T-helper 1 cell treated with Interleukin-12 subunit alpha and Interleukin-12 subunit beta and Interleukin-4 antibody, amounts not matched to agents 30 μg/mL and 1 μg/mL, for 36 hours (primary cell): ENCODE measurements around the gene EXOC3.
"Not testable (repeated sequence)": the region's sequence is repeated elsewhere in the genome, so short reads cannot be mapped to it uniquely, and the experiment has no call there.

Experiments
- H3K27ac Mint-ChIP-seq: one replicate; pipeline ENCODE4 v1.8.0; 2021; ENCODE audit warnings: mild to moderate bottlenecking, mixed read lengths
- H3K27me3 Mint-ChIP-seq: one replicate; pipeline ENCODE4 v1.8.0; 2021; ENCODE audit warnings: low read depth, mixed read lengths
- H3K36me3 Mint-ChIP-seq: one replicate; pipeline ENCODE4 v1.8.0; 2021; ENCODE audit warnings: low read depth, mixed read lengths
- H3K4me1 Mint-ChIP-seq: one replicate; pipeline ENCODE4 v1.8.0; 2021; ENCODE audit warnings: low read depth, mixed read lengths
- H3K4me3 Mint-ChIP-seq: one replicate; pipeline ENCODE4 v1.8.0; 2021; ENCODE audit warnings: mild to moderate bottlenecking, moderate library complexity, mixed read lengths
- H3K9me3 Mint-ChIP-seq: one replicate; pipeline ENCODE4 v1.8.0; 2021; ENCODE audit warnings: mixed read lengths

EXOC3 gene

DNA sequence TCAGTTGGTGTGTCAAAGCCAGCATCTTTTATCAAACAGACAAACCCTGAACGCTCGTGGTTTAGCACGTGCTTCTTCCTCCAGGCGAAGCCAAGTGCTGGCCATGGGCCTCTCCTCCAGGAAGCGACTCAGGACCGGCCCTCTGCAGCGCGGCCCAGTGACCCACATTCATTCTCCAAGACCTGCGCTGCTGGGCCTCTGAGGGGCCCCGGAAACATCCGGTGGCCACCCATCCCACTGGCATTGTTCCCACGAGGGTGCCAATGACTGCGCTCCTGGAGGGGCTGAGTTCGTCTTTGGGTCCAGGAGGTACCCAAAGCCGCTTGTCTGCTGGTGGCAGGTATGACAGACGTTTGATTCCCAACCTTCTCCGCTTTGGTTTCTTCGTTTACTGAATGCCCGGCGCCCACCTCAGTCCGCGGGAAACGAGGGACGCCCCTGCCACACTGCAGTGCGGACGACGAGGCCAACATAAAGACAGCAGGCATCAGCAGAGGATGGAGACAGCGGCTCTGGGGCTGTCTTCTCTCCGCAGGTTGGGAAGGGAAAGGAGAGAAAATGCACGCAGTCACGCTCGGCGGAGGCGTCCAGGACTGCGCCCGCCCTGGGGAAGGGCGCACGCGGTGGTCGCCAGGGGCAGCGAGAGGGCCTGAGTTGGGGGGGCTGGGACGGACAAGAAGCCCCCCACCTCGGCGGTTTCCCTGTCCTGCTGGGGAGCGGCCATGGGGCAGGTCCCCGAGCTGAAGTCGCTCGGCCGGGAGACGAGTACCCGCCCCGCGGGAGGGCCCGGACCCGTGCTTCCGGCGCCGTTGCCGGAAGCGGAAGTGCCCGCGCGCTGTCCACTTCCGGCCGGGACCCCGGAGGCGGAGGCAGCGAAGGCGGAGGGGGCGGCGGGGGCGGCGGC, at the start of gene EXOC3:
Gene EXOC3, plus strand, starts transcription at position 842 of the 904 bp plus-strand sequence. CDS start 3,030 bp downstream, outside the sequence.
- H3K4me1 Mint-ChIP-seq = peaks cover 31% of the 10 kb centered on the region
- H3K27ac Mint-ChIP-seq = peak within 1 kb of the TSS; percentile 95
- H3K9me3 Mint-ChIP-seq = no peaks in the 10 kb centered on the region
- no peaks in the 10 kb centered on the region for H3K27me3 Mint-ChIP-seq
- peak within 1 kb of the TSS; percentile 98 for H3K4me3 Mint-ChIP-seq
- peaks cover 15% of the 10 kb centered on the region for H3K36me3 Mint-ChIP-seq

DNA sequence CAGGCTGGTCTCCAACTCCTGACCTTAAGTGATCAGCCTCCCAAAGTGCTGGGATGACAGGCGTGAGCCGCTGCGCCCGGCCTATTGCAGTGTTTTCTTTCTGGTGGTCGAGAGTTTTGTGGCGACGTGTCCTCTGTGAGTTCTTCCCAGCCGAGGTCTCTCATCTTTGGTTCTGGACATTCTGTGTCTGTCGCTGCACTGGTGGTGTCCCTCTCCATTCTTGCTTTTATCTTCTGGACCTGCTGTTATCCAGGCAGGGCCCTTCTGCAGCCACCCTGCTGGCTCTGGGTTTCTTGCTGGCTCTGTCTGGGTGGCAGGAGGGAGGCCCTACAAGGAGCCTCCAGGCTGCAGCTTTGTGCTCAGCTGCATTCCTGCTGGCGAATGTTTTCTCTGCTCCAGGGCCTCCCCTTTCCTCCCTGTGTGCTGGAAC, 49.1 kb upstream of the EXOC3 start:
- Mint-ChIP-seq H3K4me3 (peak overlapping the region; percentile 18), H3K36me3 (peaks cover 7% of the 10 kb centered on the region)

DNA sequence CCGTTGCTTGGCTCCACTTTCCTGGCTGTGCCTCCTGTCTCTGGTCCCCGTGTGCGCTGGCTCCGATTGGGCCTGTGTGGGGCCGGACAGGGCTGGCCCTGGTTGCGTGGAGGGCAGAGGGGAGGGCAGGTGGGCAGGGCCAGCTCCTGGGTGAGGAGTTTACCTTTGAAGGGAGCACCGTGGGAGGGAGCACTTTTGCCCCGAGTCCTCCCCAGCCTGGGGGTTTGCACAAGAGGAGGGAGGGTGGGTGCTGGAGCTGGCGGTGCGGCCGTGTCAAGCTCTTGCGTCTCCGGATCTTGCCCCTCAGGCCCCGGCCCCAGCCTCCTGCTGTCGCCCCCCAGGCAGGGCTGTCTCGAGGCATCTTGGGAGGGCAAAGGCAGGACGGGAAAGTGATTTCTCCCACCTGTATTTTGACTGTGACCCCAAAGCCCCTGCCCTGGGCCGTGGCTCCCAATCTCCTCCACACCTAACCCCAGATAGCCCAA, 48.3 kb upstream of the EXOC3 start:
- no peaks in the 10 kb centered on the region for H3K9me3 Mint-ChIP-seq
- no peak overlapping the region for H3K4me3 Mint-ChIP-seq
- H3K36me3 Mint-ChIP-seq = peaks cover 6% of the 10 kb centered on the region
- H3K27ac Mint-ChIP-seq = no peak overlapping the region
- no peaks in the 10 kb centered on the region for H3K27me3 Mint-ChIP-seq
- peaks cover 38% of the 10 kb centered on the region for H3K4me1 Mint-ChIP-seq

More for the DNA sequence above, 49.1 kb upstream of the EXOC3 start:
- no peaks in the 10 kb centered on the region for H3K9me3 Mint-ChIP-seq
- H3K27me3 Mint-ChIP-seq = no peaks in the 10 kb centered on the region
- peaks cover 36% of the 10 kb centered on the region for H3K4me1 Mint-ChIP-seq
- peak overlapping the region; percentile 97 for H3K27ac Mint-ChIP-seq

DNA sequence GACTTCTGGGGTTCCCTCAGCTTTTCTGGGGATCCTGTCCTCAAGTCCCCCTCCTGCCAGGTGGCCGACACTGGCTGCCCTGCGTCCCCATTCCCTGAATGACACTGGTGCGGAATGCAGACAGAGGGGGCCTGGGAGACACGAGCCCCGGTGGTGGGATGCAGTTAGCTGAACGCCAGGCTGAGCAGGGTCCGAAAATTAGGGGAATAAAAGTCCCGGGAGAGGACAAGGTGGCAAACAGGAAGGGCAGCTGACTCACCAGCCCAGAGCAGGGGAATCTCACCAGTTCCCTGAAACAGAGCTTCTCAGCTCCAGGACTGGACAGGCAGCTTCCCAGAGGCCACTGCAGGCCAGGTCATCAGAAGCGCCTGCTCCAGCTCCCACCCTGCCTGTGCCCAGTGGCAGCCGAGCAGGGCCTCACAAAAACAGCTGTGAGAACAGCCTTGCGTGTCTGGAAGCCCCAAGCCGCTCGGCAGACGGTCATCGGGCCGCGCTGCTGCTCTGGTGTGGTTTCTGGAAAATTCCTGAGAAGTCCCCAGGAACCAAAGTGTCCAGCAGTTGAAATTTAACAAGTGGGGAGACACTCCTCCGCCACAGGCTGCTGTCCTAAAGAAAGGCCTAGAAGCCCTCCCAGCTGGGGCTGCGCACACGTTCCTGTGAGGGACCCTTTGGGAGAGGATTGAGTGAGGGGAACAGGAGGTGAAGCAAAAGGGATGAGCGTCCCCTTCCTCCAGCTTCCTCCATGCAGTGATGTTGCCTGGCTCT, 47.6 kb upstream of the EXOC3 start:
- no peaks in the 10 kb centered on the region for H3K9me3 Mint-ChIP-seq
- H3K27ac Mint-ChIP-seq = no peak overlapping the region
- no peaks in the 10 kb centered on the region for H3K27me3 Mint-ChIP-seq
- peaks cover 40% of the 10 kb centered on the region for H3K4me1 Mint-ChIP-seq
- H3K4me3 Mint-ChIP-seq = no peak overlapping the region
- H3K36me3 Mint-ChIP-seq = peaks cover 3% of the 10 kb centered on the region

DNA sequence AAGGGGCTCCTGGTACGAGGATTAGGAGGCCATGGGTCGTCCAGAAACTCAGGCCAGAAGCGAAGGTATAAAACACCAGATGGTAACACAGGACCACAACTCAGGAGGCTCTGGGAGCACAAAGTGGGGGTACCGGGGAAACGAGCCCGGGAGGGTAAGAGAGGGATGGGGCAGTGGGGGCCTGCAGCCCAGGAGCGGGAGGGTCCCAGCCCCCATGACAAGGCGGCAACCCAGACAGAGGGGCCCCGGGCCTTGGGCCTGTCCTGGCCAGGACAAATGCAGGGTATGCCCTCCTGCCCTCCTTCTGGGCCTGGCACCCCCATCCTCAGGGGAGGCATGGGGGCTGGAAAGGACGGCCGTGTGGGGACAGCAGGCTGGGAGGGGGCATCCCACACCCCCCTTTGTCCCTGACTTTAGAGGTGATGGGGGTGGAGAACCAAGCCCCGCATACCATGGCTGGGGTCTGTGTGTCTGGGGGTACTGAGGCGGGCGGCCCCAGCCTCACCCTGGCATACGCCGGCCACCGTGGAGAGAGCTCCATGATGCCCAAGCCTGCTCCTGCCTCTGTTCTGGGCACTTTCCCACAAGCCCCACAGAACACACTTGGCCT, 47.0 kb upstream of the EXOC3 start:
- H3K4me3 Mint-ChIP-seq = no peak overlapping the region
- peaks cover 5% of the 10 kb centered on the region for H3K36me3 Mint-ChIP-seq
- H3K27ac Mint-ChIP-seq = peak overlapping the region; percentile 67
- H3K4me1 Mint-ChIP-seq = peaks cover 36% of the 10 kb centered on the region
- no peaks in the 10 kb centered on the region for H3K27me3 Mint-ChIP-seq
- no peaks in the 10 kb centered on the region for H3K9me3 Mint-ChIP-seq

DNA sequence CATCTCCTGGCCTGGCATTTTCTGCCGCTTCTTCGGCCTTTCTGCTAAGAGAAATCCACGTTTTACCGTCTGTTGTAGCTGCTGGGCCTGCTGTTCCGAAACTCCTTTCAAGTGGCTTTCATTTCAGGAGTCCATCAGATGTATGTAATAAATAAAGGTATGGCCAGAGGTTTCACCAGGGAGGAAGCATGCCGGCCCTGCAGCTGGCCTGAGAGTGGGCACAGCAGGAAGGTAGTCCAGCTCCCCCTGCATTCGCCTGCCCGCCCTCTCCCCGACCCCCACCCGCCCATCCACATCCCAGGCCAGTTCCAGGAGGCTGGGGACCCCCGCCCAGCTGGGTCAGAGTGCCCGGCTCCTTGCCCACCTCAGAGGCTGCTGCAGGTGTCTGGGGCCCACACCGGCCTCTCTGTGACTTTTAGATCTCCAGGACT, 46.4 kb upstream of the EXOC3 start:
- H3K27me3 Mint-ChIP-seq = no peaks in the 10 kb centered on the region

DNA sequence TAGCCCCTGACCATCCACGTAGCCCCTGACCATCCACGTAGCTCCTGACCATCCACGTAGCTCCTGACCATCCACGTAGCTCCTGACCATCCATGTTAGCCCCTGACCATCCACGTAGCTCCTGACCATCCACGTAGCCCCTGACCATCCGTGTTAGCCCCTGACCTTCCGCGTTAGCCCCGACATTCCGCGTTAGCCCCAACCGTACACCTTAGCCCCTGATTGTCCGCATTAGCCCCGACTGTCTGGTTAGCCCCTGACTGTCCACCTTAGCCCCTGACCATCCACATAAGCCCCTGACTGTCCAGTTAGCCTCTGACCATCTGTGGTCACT, 44.9 kb upstream of the EXOC3 start:
- Mint-ChIP-seq H3K36me3 (peaks cover 10% of the 10 kb centered on the region), H3K4me1 (peaks cover 26% of the 10 kb centered on the region)
- not testable (repeated sequence) for H3K27ac Mint-ChIP-seq, H3K4me3 Mint-ChIP-seq, H3K9me3 Mint-ChIP-seq, H3K27me3 Mint-ChIP-seq

More for the DNA sequence above, 46.4 kb upstream of the EXOC3 start:
- Mint-ChIP-seq H3K4me3 (no peak overlapping the region), H3K9me3 (no peaks in the 10 kb centered on the region), H3K4me1 (peaks cover 35% of the 10 kb centered on the region), H3K36me3 (peaks cover 5% of the 10 kb centered on the region), H3K27ac (peak overlapping the region; percentile 67)

DNA sequence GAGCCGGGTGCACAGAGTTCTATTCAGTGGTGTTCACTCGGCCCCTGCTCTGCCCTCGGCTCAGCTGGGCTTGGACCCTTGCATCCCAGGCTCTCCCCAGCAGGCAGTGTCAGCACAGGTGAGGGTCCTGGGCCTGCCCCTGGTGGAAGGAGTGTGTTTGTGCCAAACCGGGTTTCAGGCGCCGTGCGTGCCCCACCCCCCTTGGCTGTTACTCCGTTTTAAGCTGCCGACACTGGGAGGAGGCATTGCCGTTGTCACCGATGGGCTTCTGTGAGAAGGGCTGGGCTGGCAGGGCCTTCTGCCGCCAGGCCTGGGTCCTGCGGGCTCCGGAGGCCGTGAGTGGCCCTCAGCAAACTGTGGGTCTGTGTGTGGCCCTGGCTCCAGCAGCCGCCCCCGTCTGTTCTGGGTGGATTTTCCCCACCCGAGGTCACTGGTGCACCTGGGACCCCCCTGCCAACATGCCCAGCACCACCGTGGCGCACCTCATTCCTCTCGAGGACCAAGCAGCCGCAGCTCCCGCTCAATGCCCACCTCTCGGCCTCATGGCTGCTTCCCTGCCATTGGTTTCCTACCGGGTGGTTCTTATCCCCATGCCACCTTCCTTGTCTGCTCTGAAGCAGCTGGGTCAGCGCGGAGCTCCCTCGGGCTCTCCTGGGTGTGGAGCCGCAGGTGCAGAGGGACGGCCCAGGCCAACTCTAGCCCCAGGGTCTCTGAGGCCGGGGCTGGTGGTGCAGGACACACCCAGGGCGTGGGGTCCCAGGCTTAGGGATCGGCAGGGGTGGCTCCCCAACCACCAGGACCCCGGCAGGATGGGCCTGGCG, 44.3 kb upstream of the EXOC3 start:
- no peaks in the 10 kb centered on the region for H3K27me3 Mint-ChIP-seq
- H3K36me3 Mint-ChIP-seq = peaks cover 10% of the 10 kb centered on the region
- no peak overlapping the region for H3K4me3 Mint-ChIP-seq
- H3K4me1 Mint-ChIP-seq = peaks cover 21% of the 10 kb centered on the region
- no peak overlapping the region for H3K27ac Mint-ChIP-seq
- H3K9me3 Mint-ChIP-seq = no peaks in the 10 kb centered on the region

DNA sequence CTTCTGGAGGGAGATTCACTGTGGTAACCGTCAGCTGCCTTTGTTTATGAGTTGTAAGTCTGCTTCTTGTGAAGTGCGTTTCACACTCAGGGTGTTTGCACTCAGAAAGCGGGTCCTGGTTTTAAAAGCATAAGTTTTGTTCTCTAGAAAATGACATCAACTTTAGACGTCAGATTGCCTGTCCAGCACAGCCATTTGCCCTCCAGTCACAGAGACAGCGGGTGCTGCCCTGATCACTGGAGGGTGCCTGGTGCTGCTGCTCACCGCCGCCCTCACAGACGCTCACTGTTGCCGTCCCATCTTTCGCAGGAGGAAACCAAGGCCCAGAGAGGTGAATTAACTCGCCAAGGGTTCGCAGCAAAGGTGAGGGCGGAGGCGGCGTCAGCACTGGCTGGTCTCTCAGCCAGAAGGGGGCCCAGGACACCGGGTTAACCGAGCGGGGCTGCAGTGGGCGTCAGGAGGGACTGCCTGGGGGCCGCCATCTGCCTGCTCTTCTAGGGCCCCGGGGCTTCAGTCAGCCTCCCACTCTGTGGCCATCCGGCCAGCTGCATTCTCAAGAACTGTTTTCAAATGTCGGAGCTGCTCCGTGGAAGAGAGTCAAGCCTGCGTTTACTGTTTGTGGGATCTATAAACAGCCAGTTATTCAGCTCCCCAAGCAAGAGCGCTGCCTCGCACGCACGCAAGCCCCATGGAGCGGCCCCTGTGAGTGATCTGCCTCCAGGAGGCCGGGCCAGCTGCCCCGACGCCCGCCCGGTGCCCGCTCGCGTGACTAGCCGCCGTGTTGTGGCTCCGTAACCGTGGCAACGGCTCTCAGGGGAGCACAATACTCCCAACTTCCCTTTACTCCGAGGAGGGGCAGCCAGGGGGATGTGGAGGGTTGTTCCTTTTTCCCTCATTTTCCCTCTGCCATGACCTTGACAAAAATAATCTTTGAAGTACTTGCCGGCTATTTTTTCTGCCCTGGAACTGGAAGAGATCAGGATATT, 43.4 kb upstream of the EXOC3 start:
- Mint-ChIP-seq H3K4me1 (peaks cover 21% of the 10 kb centered on the region), H3K27me3 (no peaks in the 10 kb centered on the region), H3K27ac (peak overlapping the region; percentile 70), H3K36me3 (peaks cover 13% of the 10 kb centered on the region), H3K4me3 (peak overlapping the region; percentile 14), H3K9me3 (no peaks in the 10 kb centered on the region)

DNA sequence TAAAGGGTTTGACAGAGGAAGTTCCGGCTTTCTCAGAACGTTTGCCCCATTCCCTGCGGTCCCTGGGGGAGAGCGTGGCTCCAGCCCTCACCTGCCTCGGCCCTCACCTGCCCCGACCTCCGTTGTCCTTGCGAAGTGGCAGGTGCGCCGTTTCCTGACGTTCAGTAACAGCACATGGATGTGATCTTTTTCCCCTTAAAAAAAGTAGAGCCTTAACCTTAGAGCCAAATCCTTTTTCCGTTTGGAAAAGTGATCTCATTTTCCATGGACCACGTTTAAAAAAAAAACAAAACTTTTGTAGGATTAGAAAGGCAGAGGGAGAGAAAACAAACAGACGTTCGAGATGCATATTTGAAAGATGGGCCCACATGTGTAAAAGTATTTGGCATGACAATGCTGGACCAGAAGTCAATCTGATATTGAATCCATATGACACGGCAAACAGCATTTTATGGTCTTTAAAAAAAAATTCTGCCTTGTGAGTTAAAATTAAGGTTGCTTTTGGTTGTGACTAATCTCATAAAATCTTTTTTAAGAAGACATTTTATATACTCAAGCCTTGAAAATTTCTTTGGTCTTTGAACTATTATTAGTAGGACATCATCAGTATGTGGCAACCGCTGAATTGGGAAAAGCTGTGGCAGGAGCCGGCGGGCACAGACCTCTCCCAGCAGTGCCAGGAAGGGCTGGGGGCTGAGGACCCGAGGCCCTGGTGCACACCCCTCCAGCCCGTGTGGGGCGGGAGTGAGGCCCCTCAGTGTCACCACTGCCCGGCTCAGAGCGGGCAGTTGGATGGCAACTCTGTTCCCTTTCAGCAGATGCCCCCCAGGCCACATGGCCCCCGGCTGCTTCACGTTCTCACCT, 42.5 kb upstream of the EXOC3 start:
- Mint-ChIP-seq H3K4me3 (no peak overlapping the region), H3K36me3 (peaks cover 13% of the 10 kb centered on the region), H3K9me3 (no peaks in the 10 kb centered on the region), H3K27ac (no peak overlapping the region), H3K27me3 (no peaks in the 10 kb centered on the region), H3K4me1 (peaks cover 21% of the 10 kb centered on the region)

DNA sequence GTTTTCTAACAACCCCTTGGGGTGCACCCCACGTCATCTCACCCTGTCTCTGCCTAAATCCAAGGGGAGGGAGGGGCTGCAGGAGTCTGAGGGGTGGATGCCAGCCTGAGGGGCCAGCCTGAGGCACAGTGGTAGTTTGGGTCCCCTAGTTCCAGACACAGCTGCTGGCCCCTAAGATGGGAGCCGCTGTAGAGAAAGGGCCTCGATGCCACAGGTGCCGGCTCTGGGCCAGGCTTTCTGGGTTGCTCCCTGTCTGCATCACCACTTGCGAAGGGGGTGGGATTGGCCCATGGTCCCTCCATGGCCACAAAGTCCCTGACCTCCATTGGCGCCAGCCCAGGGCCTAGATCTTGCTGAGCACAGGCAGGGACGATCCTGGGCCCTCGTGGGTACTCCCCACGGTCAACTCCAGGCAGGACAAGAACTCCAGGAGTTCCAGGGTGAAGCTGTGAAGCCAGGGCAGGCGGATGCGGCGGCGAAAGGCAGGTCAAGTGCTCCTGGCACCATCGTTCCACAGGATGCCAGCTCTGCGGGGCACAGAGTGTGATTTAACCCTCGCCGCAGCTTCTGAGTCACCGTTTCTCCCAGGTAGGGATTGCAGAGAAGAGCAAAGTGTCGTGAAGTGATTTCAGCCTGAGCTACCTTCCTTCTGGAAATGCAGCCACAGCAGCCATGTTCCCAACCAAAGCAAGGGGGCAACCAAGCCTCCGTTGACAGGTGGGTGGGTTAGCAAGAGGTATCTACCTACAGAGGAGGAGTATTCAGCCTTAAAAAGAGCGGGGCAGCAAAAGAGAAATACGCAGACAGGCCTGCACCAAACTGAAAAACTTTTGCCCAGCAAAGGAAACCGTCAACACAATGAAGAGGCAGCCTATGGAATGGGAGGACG, 41.6 kb upstream of the EXOC3 start:
- H3K27ac Mint-ChIP-seq = peak overlapping the region; percentile 15
- H3K4me3 Mint-ChIP-seq = no peak overlapping the region
- H3K27me3 Mint-ChIP-seq = no peaks in the 10 kb centered on the region
- H3K36me3 Mint-ChIP-seq = peaks cover 16% of the 10 kb centered on the region
- H3K4me1 Mint-ChIP-seq = peaks cover 18% of the 10 kb centered on the region
- H3K9me3 Mint-ChIP-seq = no peaks in the 10 kb centered on the region
